ENCODE data around the gene CLDN9.

The CLDN9 gene

DNA sequence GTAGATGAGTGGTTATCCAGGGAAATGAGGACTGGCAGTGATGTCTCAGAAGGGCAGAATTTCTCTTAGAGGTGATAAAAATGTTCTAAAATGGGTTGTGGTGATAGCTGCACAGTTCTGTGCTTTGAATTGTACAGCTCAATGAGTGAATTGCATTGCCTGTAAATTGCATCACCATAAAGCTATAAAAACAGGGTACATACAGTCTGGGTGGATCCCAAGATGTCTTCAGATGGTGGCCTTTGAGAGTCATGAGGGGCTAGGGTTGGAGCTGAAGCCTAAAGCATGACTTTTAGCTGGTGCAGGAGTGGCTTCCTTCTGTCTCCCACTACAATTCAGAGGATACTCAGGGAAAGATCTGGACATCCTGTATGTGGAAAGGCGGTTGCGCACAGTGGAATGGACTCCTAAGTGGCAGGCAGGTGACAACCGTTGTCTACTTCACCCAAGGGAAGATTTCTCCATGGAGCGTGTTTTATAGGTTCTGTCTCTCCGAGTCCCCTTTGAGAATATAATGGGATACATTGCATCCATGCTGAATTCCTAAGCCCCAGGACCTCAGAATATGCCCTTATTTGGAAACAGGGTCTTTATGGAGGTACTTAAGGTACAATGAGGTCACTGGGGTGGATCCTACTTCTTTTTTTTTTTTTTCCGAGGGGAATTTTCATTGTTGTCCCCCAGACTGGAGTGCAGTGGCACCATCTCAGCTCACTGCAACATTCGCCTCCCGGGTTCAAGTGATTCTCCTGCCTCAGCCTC lies 51.1 kb downstream of the CLDN9 start:
- Mint-ChIP-seq H3K27ac (ENCODE audit: low read depth) (peak overlapping the region; percentile 98), H3K9me3 (no peaks in the 10 kb centered on the region), H3K4me1 (peaks cover 51% of the 10 kb centered on the region), H3K27me3 (no peaks in the 10 kb centered on the region), H3K36me3 (ENCODE audit: insufficient read depth) (peaks cover 36% of the 10 kb centered on the region), H3K4me3 (peak overlapping the region; percentile 98)
- no peak for ATAC-seq (replicated peaks; ENCODE audit: extremely low read depth, poor library complexity, severe bottlenecking)
- DNase-seq (ENCODE audit: low spot score in 2 of 2), result no peak

All from central memory CD8-positive, alpha-beta T cell (primary cell).